Activated naive CD8-positive, alpha-beta T cell treated with anti-CD3 and anti-CD28 coated beads, Interleukin-2, amount 10 ng/mL, durations not matched to agents 7 days and 5 days (primary cell): ENCODE measurements around the gene PRKAG1. TPM values are rescaled to one million over a fixed set of nuclear protein-coding genes. Genes with fewer than 3 reads are reported as not detected.
A peak's percentile ranks its signal among the peaks of the same experiment; 100 is the strongest.

Source experiments
- ATAC-seq: fragments of 150-1000 bp; cut with Tn5 transposase; one replicate; pipeline ENCODE4 v1.10.0; 2021; ENCODE audit warnings: low read depth, moderate library complexity
- POLR2A ChIA-PET: fragments of 350-600 bp; sonication (Branson Sonifier 250); formaldehyde crosslinking; loops from one replicate; lab custom pipeline; 2021; ENCODE audit warnings: antibody characterized with exemption; lab: Charles Lee
- DNase-seq: peaks from one replicate; pipeline ENCODE4 v3.0.0; 2021
- H3K27ac Mint-ChIP-seq: one replicate; pipeline ENCODE4 v1.8.0; 2022; ENCODE audit warnings: mild to moderate bottlenecking, mixed read lengths
- H3K27me3 Mint-ChIP-seq: one replicate; pipeline ENCODE4 v1.8.0; 2022; ENCODE audit warnings: mild to moderate bottlenecking, moderate library complexity, mixed read lengths
- H3K36me3 Mint-ChIP-seq: one replicate; pipeline ENCODE4 v1.8.0; 2021; ENCODE audit warnings: mild to moderate bottlenecking, mixed read lengths
- H3K4me1 Mint-ChIP-seq: one replicate; pipeline ENCODE4 v1.8.0; 2021; ENCODE audit warnings: mixed read lengths
- H3K4me3 Mint-ChIP-seq: one replicate; pipeline ENCODE4 v1.8.0; 2022; ENCODE audit warnings: mild to moderate bottlenecking, moderate library complexity, mixed read lengths
- H3K9me3 Mint-ChIP-seq: one replicate; pipeline ENCODE4 v1.8.0; 2021; ENCODE audit warnings: mixed read lengths
- total RNA-seq, 2 experiments: library from RNA; stranded (reverse); gene quantifications; one replicate each; pipeline ENCODE4 v1.2.3, GENCODE V29; 2021

PRKAG1 gene
- total RNA-seq, 2 experiments from 2014 or later = 50.0 to 56.6 TPM

DNA sequence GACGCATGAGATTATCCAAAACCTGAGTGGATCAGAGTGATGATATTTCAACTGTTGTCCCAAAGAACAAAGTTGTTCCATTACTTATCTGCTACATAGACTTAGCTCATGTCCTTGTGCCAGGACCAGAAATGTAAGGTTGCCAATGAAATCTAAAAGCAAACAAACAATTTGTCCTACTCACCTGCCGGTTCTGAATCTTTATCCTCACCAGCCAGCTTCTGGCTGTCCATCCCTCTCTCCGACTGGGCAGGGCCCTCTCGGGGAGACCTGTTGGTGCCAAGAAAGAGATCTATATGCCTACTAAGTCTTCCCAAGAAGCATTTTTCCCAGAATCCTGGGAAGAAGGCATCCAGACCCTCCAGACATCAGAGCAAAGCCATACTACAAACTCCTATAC lies 36.5 kb upstream of the PRKAG1 start:
- POLR2A ChIA-PET = interaction anchor here (1.5 kb wide), 1 partner anchor 25 kb away, joined by 3 read pairs; no protein-coding TSS in a partner anchor
- peaks cover 43% of the 10 kb centered on the region for H3K4me1 Mint-ChIP-seq
- no peaks in the 10 kb centered on the region for H3K27me3 Mint-ChIP-seq
- H3K9me3 Mint-ChIP-seq = no peaks in the 10 kb centered on the region
- H3K36me3 Mint-ChIP-seq = peaks cover 27% of the 10 kb centered on the region
- no peak overlapping the region for H3K27ac Mint-ChIP-seq
- ATAC-seq (no peak), DNase-seq (no peak)
- no peak overlapping the region for H3K4me3 Mint-ChIP-seq

DNA sequence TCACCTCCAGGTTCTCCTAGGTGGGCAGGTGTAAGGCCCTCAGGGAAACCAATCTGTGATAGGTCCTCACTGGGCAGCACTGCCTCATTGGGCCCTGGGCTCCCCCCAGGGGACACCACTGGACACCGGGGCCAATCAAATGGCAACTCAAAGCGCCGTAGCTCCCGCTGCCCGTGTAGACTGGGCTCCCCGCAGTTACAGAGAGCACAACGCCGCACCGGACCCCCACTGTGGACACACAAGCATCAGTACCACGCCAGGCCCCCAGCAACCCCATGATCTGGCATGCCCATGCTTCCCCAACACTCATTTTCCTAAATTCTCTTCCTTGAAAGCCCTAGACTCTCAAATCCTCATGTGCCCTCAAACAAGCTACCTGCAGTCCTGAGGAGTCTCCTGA lies 35.9 kb upstream of the PRKAG1 start:
- Mint-ChIP-seq H3K36me3 (peaks cover 27% of the 10 kb centered on the region), H3K4me3 (no peak overlapping the region), H3K27ac (no peak overlapping the region), H3K4me1 (peaks cover 43% of the 10 kb centered on the region), H3K9me3 (no peaks in the 10 kb centered on the region), H3K27me3 (no peaks in the 10 kb centered on the region)
- no peak for ATAC-seq
- POLR2A ChIA-PET = no interaction called here
- DNase-seq = no peak

DNA sequence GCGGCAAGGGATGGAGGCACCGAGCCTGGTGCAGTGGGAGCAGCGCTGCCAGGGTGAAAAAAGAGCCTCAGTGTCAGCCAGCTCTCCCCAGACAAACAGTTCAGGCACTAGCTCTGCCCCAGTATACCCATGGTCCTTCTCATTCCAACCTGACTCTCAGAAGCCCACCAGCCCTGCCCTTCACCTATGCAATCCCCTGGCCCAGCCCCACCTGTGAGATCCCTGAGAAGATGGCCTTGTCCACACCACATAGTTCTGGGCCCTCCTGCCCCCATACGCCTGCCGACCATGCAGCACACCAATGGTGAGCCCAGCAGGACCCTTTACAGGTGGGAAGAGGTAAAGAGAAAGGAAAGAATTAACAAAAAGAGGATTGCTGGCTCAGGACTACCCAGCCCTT lies 35.5 kb upstream of the PRKAG1 start:
- no peak overlapping the region for H3K27ac Mint-ChIP-seq
- DNase-seq = no peak
- H3K4me3 Mint-ChIP-seq = no peak overlapping the region
- no peaks in the 10 kb centered on the region for H3K9me3 Mint-ChIP-seq
- H3K27me3 Mint-ChIP-seq = no peaks in the 10 kb centered on the region
- POLR2A ChIA-PET = no interaction called here
- H3K4me1 Mint-ChIP-seq = peaks cover 42% of the 10 kb centered on the region
- H3K36me3 Mint-ChIP-seq = peaks cover 25% of the 10 kb centered on the region
- no peak for ATAC-seq

DNA sequence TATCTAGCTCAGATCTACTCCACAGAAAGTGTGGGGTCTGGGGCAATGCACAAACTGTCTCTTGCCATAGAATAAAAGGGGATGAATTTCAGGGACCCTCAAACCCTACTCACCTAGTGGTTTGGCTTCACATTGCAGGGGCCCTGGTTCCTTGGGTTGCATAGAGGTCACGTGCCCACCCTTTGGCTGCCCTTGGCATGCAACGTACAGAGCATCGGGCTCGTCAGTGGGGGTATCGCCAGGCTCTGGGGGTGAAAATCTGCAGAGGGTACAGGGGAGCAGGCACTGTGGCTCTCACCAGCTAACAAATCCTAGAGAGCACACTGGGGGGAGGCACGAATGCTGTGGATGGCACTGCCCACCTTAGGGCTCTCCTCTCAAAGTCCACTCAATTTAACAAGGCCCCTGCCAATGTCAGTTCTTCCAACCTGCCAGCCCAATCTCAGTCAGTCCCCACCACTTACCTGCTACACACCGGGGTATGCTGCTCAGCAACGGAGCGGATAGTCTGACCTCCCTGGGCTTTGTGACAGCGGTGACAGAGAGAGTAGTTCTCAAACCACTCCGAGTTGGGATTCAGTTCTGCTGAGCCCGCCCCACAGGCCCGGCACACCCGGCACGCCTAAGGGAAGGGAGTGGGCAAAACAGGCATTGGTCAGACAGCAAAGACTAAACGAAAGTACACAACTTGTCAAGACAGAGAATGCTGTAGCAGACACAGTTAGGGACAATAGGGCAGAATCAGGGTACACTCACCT lies 34.1 kb upstream of the PRKAG1 start:
- Mint-ChIP-seq H3K4me3 (no peak overlapping the region), H3K27me3 (no peaks in the 10 kb centered on the region), H3K27ac (no peak overlapping the region), H3K4me1 (peaks cover 30% of the 10 kb centered on the region), H3K36me3 (peaks cover 38% of the 10 kb centered on the region), H3K9me3 (no peaks in the 10 kb centered on the region)
- ATAC-seq (no peak), DNase-seq (no peak)
- POLR2A ChIA-PET = no interaction called here

DNA sequence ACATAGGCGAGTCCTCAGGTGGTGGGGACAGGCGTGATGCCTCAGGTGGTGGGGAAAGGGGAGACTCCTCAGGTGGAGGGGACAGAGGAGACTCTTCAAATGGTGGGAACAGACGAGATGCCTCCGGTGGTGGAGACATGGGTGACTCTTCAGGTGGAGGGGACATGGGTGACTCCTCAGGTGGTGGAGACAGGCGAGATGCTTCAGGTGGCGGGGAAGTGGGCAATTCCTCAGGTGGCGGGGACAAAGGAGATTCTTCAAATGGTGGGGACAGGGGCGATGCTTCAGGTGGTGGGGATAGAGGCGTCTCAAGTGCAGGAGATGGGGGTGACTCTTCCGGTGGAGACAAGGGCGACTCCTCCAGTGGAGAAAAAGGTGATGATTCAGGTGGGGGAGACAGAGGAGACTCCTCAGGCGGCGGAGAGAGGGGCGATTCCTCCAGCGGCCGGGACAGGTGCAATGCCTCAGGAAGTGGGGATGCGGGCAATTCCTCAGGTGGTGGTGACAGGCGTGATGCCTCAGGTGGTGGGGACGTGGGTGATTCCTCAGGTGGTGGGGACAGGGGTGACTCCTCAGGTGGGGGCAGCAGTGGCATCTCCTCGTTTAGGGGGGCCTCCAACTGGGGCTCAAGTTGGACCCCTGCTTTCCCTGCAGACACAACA lies 33.3 kb upstream of the PRKAG1 start:
- peaks cover 41% of the 10 kb centered on the region for H3K36me3 Mint-ChIP-seq
- no peak for ATAC-seq
- peaks cover 23% of the 10 kb centered on the region for H3K4me1 Mint-ChIP-seq
- H3K9me3 Mint-ChIP-seq = no peaks in the 10 kb centered on the region
- H3K27ac Mint-ChIP-seq = peak overlapping the region; percentile 22
- no peak for DNase-seq
- H3K4me3 Mint-ChIP-seq = no peak overlapping the region
- H3K27me3 Mint-ChIP-seq = no peaks in the 10 kb centered on the region
- POLR2A ChIA-PET = no interaction called here

DNA sequence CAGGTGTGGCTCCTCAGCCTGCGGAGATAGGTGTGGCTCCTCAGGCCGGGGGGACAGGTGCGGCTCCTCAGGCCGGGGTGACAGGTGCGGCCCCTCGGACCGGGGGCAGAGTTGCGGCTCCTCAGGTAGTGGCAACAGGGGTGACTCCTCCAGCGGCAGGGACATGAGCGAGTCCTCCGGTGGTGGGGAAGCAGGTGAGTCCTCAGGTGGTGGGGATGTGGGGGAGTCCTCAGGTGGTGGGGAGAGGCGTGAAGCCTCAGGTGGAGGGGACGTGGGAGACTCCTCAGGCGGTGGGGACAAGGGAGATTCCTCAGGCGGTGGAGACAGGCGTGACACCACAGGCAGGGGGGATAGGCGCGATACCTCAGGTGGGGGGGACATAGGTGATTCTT lies 32.8 kb upstream of the PRKAG1 start:
- Mint-ChIP-seq H3K9me3 (no peaks in the 10 kb centered on the region), H3K27me3 (no peaks in the 10 kb centered on the region), H3K4me1 (peaks cover 18% of the 10 kb centered on the region), H3K36me3 (peaks cover 42% of the 10 kb centered on the region), H3K4me3 (no peak overlapping the region), H3K27ac (no peak overlapping the region)
- POLR2A ChIA-PET = no interaction called here
- ATAC-seq (no peak), DNase-seq (no peak)

DNA sequence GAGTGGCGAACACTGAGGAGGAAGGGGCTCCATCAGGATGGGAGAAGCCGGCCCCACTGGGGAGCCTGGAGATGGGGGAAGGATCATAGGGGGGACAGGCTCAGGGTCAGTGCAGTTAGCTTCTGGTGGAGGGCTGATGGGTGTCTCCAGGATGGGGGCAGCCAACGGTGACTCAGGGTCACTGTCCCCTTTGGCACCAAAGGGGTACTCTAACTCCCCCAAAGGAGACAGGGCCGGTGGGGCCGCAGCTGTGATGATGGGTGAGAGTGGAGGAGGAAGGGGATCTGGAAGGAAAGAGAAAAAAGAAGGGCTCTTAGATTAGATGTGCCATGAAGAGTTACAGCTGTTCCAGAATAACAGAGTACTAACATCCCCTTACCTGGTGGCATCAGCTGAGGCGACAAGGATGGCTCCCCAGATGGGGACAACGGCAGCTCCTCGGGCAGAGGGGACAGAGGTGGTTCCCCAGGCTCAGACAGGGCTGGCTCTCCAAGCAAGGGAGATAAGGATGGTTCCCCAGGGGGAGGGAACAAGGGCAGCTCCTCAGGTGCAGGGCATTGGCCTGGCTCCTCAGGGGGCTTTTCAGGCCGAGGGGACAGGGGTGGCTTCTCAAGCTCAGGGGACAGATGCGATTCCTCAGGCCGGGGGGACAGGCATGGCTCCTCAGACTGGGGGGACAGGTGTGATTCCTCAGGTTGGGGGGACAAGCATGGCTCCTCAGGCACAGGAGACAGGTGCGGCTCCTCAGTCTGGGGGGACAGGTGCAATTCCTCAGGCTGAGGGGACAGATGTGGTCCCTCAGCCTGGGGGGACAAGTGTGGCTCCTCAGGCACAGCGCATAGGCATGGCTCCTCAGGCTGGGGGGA lies 32.2 kb upstream of the PRKAG1 start:
- POLR2A ChIA-PET = no interaction called here
- Mint-ChIP-seq H3K4me1 (peaks cover 11% of the 10 kb centered on the region), H3K36me3 (peaks cover 42% of the 10 kb centered on the region), H3K27me3 (no peaks in the 10 kb centered on the region), H3K4me3 (no peak overlapping the region), H3K9me3 (no peaks in the 10 kb centered on the region), H3K27ac (no peak overlapping the region)
- no peak for ATAC-seq
- no peak for DNase-seq

DNA sequence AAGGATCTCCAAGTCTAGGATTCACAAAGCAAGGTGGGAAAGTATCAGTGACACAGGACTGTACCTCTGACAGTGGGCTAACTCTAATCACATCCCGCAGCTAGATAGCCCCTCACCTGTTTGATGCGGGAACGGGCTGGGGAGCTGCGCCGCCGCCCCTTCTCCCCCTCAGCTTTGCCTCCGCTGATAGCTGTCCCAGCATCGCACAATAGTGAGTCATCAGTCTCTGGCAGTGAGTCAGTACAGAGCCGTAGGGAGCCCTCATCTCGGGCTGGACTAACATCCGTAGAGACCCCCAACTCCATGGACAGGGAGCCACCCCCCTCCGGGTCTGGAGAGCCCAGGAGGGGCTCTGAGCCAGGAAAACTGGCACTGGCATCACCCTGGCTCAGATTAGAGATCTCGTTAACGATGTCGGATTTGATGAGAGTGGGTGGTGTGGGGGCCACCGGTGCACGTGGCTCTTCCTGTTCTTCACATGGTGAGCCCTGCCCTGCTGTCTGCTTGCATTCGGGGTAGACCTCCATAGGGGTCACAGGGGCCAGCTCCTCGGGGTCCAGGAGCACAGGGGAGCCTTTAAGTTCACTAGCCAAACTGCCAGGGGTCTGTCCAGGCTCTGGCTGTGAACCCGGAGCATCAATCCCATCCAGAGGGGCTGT lies 31.1 kb upstream of the PRKAG1 start:
- DNase-seq (no peak), ATAC-seq (no peak)
- POLR2A ChIA-PET = no interaction called here
- no peak overlapping the region for H3K4me3 Mint-ChIP-seq
- H3K27ac Mint-ChIP-seq = no peak overlapping the region
- H3K4me1 Mint-ChIP-seq = peaks cover 2% of the 10 kb centered on the region
- no peaks in the 10 kb centered on the region for H3K27me3 Mint-ChIP-seq
- H3K36me3 Mint-ChIP-seq = peaks cover 40% of the 10 kb centered on the region
- no peaks in the 10 kb centered on the region for H3K9me3 Mint-ChIP-seq

DNA sequence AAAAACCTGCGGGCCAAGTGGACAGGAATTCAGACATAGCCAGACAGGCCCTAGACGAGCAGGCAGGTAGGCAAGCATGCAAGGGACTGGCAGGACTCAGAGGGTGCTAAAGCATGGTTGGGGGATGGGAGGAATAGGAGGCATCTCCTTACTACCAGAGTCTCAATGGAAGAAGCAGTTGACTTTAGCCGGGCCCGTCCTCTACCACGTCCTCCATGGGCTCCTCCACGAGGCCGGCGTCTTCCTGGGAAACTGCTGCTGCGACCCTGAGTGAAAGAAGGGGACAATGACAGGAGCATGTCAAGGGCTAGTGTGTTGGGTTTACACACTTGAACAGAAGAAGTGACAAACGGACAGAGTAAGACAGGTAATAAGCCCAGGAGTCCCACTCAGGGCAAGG lies 30.4 kb upstream of the PRKAG1 start:
- H3K4me1 Mint-ChIP-seq = peaks cover 3% of the 10 kb centered on the region
- no peaks in the 10 kb centered on the region for H3K9me3 Mint-ChIP-seq
- H3K27me3 Mint-ChIP-seq = no peaks in the 10 kb centered on the region
- H3K4me3 Mint-ChIP-seq = no peak overlapping the region
- H3K36me3 Mint-ChIP-seq = peaks cover 40% of the 10 kb centered on the region
- POLR2A ChIA-PET = interaction anchor here (1.1 kb wide), 1 partner anchor 197 kb away, joined by 3 read pairs; the partner anchor contains the start of gene DDX23
- no peak overlapping the region for H3K27ac Mint-ChIP-seq
- DNase-seq (no peak), ATAC-seq (no peak)

DNA sequence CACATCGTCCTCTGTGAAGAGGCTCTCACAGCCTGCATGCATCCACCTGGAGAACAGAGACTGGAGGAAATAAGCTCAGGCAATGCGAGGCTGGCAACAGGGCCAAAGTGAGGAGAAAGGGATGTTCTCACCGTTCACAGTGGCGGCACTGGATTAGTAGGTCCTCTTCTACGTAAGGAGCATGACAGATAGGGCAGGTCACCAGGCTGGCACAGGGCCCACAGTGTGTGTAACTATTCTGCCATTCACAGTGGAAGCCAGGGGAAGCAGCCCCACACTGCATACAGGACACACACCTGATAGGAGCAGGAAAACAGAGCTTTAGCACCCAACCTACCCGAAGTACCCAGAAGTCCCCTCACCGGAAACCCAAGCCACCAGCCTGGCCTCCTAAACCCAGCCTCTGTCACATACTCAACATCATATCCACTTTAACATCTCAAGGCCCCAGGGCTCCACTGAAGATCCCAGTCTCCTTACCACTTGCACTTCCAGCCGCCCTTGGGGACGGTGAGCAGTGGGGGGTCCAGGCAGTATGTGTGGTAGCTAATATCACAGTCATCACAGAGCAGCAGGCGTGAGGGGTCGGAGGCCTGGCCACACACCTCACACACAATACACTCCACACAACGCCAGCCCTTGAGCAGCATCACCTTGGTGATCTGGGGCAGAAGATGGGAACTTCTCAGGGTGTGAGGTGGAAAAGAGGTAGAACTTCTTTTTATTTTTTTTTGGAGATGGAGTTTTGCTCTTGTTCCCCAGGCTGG lies 27.7 kb upstream of the PRKAG1 start:
- peaks cover 33% of the 10 kb centered on the region for H3K36me3 Mint-ChIP-seq
- H3K27me3 Mint-ChIP-seq = no peaks in the 10 kb centered on the region
- DNase-seq (no peak), ATAC-seq (no peak)
- H3K9me3 Mint-ChIP-seq = no peaks in the 10 kb centered on the region
- POLR2A ChIA-PET = interaction anchor here (0.7 kb wide), 1 partner anchor 278 kb away, joined by 3 read pairs; no protein-coding TSS in a partner anchor
- H3K4me1 Mint-ChIP-seq = peaks cover 5% of the 10 kb centered on the region
- no peak overlapping the region for H3K27ac Mint-ChIP-seq
- no peak overlapping the region for H3K4me3 Mint-ChIP-seq

DNA sequence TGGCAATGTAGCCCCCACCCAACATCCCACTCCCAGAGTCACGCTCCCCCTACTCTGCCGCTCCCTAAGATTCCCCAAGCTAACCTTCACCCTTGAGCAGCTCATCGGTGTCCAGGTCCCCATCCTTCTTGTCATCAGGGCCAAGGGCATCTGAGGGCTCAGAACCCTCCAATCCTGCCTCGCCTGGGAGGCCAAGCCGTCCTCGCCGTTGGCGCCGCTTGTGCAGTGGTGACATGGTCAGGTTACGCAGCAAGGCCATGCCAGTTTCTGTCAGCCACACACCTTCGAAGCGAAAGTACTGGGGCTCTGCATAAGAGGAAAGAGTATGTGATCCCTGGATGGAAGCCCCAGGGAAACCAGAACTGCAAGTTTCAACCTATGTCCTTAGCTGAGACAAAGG lies 26.1 kb upstream of the PRKAG1 start:
- POLR2A ChIA-PET = interaction anchor here (0.8 kb wide), 1 partner anchor 11 kb away, joined by 4 read pairs; no protein-coding TSS in a partner anchor
- ATAC-seq = no peak
- Mint-ChIP-seq H3K4me3 (no peak overlapping the region), H3K36me3 (peaks cover 30% of the 10 kb centered on the region), H3K27me3 (no peaks in the 10 kb centered on the region), H3K9me3 (no peaks in the 10 kb centered on the region), H3K27ac (no peak overlapping the region), H3K4me1 (peaks cover 4% of the 10 kb centered on the region)
- no peak for DNase-seq

DNA sequence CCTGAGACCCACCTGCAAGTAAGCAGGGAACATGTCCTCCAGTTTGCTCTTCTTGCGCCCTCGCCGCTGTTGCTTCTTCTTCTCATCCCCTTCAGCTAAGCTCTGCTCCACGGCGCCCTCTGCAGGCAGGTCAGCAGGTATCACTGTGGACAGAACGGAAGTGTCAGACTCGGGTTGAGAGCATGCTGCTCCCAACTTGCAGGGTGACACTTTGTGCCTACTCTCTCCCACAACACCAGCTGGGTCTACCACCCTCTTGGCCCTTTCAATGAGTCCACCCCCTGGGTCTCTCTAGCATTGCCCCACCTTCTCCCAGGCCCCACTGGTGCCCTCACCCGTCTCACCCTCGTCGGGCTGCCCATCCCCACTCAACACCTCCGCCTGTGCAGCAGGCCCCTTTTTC lies 25.3 kb upstream of the PRKAG1 start:
- peak overlapping the region; percentile 44 for H3K27ac Mint-ChIP-seq
- H3K4me3 Mint-ChIP-seq = no peak overlapping the region
- H3K27me3 Mint-ChIP-seq = no peaks in the 10 kb centered on the region

More for the DNA sequence above, 25.3 kb upstream of the PRKAG1 start:
- DNase-seq (peak; percentile 86), ATAC-seq (peak; percentile 81)
- Mint-ChIP-seq H3K36me3 (peaks cover 29% of the 10 kb centered on the region), H3K9me3 (no peaks in the 10 kb centered on the region), H3K4me1 (peaks cover 4% of the 10 kb centered on the region)
- POLR2A ChIA-PET = interaction anchor here (1.9 kb wide), 1 partner anchor 47 kb away, joined by 6 read pairs; no protein-coding TSS in a partner anchor
